Endothelial cell of umbilical vein (primary cell): ENCODE data around the gene KCNG2. TPM values are rescaled to one million over a fixed set of nuclear protein-coding genes. Genes with fewer than 3 reads are reported as not detected.
"Not testable (repeated sequence)": the region's sequence is repeated elsewhere in the genome, so short reads cannot be mapped to it uniquely, and the experiment has no call there.

Source experiments
- BruUV-seq: library from RNA; stranded (reverse); fragments of 400-500 nt; replicated peaks from 2 replicates; lab custom pipeline; 2021; lab: Mats Ljungman, UMichigan
- CTCF ChIA-PET: fragments of 300-600, 350-600 bp; sonication (Branson Sonifier 250); formaldehyde crosslinking; loops from one replicate; lab custom pipeline; 2021; ENCODE audit warnings: antibody characterized with exemption, inconsistent platforms; lab: Charles Lee
- POLR2A ChIA-PET: fragments of 300-600, 350-600 bp; sonication (Branson Sonifier 250); formaldehyde crosslinking; loops from one replicate; lab custom pipeline; 2021; ENCODE audit warnings: antibody characterized with exemption, inconsistent platforms; lab: Charles Lee
- DNase-seq: peaks from one replicate; pipeline ENCODE4 v3.0.0-alpha.2; 2011; ENCODE audit warnings: low read depth, low spot score
- FAIRE-seq: peaks from 2 replicates; lab custom pipeline; 2011; peaks lifted over from hg19 to GRCh38; lab: Jason Lieb, UNC
- H2AFZ ChIP-seq: 2 replicates; pipeline ENCODE4 v1.6.0; 2012; ENCODE audit warnings: low read depth, low read length, control low read depth, inconsistent platforms
- H3K27ac ChIP-seq: 2 replicates; pipeline ENCODE4 v1.5.1; 2011; ENCODE audit warnings: low read depth, mild to moderate bottlenecking, control low read depth, low read length, moderate library complexity; ENCODE audit not compliant: insufficient read depth
- H3K27me3 ChIP-seq, 2 experiments: 2 replicates each; pipeline versions ENCODE4 v1.6.0 to v1.6.1; 2011; ENCODE audit warnings: low read length in 2 of 2, mixed read lengths in 1 of 2; ENCODE audit not compliant: control insufficient read depth in 2 of 2, insufficient read depth in 2 of 2
- H3K36me3 ChIP-seq, 2 experiments: 2 replicates in 1 of 2; 3 replicates in 1 of 2; pipeline ENCODE4 v1.5.1; 2011; ENCODE audit warnings: low read length in 2 of 2, mild to moderate bottlenecking in 1 of 2, moderate library complexity in 1 of 2; ENCODE audit not compliant: control insufficient read depth in 2 of 2, insufficient read depth in 2 of 2; ENCODE audit errors: extremely low read depth in 1 of 2
- H3K4me1 ChIP-seq: 3 replicates; pipeline ENCODE4 v1.5.1; 2011; ENCODE audit warnings: mild to moderate bottlenecking, low read length; ENCODE audit not compliant: control insufficient read depth, insufficient read depth; ENCODE audit errors: extremely low read depth
- H3K4me2 ChIP-seq: 2 replicates; pipeline ENCODE4 v1.6.1; 2011; ENCODE audit warnings: low read length, control low read depth, mixed read lengths; ENCODE audit not compliant: insufficient read depth
- H3K4me3 ChIP-seq, 3 experiments: fragments of 200-600 bp in 1 of 3; sonication (generic), shearing (Covaris generic) in 1 of 3; replicated peaks in 1 of 3; 2 replicates each; pipeline ENCODE4 v1.5.1; 2011 to 2016; ENCODE audit warnings: control low read depth in 3 of 3, low read length in 3 of 3, mild to moderate bottlenecking in 2 of 3, inconsistent platforms in 1 of 3, low read depth in 1 of 3, moderate library complexity in 1 of 3; ENCODE audit not compliant: insufficient read depth in 1 of 3
- H3K79me2 ChIP-seq: 2 replicates; pipeline ENCODE4 v1.6.0; 2012; ENCODE audit warnings: low read length, inconsistent platforms; ENCODE audit not compliant: control insufficient read depth, insufficient read depth
- H3K9ac ChIP-seq: replicated peaks from 2 replicates; pipeline ENCODE3; 2011; ENCODE audit warnings: low read length, control low read depth; ENCODE audit not compliant: insufficient read depth; ENCODE audit errors: extremely low read depth
- H3K9me1 ChIP-seq: replicated peaks from 3 replicates; pipeline ENCODE4 v1.6.0; 2011; ENCODE audit warnings: mild to moderate bottlenecking, low read length; ENCODE audit not compliant: control insufficient read depth, insufficient read depth; ENCODE audit errors: extremely low read depth
- H3K9me3 ChIP-seq: replicated peaks from 2 replicates; pipeline ENCODE4 v1.5.1; 2012; ENCODE audit warnings: low read length, inconsistent platforms; ENCODE audit not compliant: control insufficient read depth, insufficient read depth
- H4K20me1 ChIP-seq: replicated peaks from 2 replicates; pipeline ENCODE3; 2011; ENCODE audit warnings: mild to moderate bottlenecking, low read length; ENCODE audit not compliant: control insufficient read depth, insufficient read depth; ENCODE audit errors: extremely low read depth
- EZH2 ChIP-seq: IDR thresholded peaks from 2 replicates; pipeline ENCODE4 v1.6.1; 2012; ENCODE audit warnings: borderline replicate concordance, low read depth, mild to moderate bottlenecking, moderate library complexity, low read length, inconsistent platforms; ENCODE audit not compliant: severe bottlenecking
- FOS ChIP-seq: IDR thresholded peaks from 2 replicates; pipeline ENCODE4 v1.6.1; 2011; ENCODE audit warnings: mild to moderate bottlenecking, low read length, moderate library complexity, borderline replicate concordance; ENCODE audit not compliant: insufficient read depth
- GATA2 ChIP-seq: IDR thresholded peaks from 2 replicates; pipeline ENCODE4 v1.7.0; 2011; ENCODE audit warnings: low read depth, mild to moderate bottlenecking, moderate library complexity, mixed read lengths, low read length; ENCODE audit not compliant: insufficient read length, insufficient read depth
- JUN ChIP-seq: IDR thresholded peaks from 2 replicates; pipeline ENCODE4 v1.6.1; 2011; ENCODE audit warnings: borderline replicate concordance, low read depth; ENCODE audit not compliant: insufficient read length, insufficient read depth
- MAX ChIP-seq: IDR thresholded peaks from 2 replicates; pipeline ENCODE4 v1.6.1; 2011; ENCODE audit not compliant: insufficient read depth, insufficient read length
- MYC ChIP-seq: IDR thresholded peaks from one replicate; pipeline ENCODE4 v1.6.1; 2011; ENCODE audit warnings: mild to moderate bottlenecking, low read depth, low read length
- POLR2A ChIP-seq: IDR thresholded peaks from 2 replicates; pipeline ENCODE4 v1.6.1; 2012; ENCODE audit warnings: low read depth, mild to moderate bottlenecking, control low read depth, low read length
- POLR2AphosphoS5 ChIP-seq: IDR thresholded peaks from 2 replicates; pipeline ENCODE4 v1.6.1; 2012; ENCODE audit warnings: low read depth, mild to moderate bottlenecking, control low read depth, low read length, moderate library complexity; ENCODE audit not compliant: insufficient read depth
- dilution Hi-C: fragments of 300-500 bp; cut with MboI; formaldehyde crosslinking; loops from one replicate; pipeline ENCODE4 v1.15.0; 2019; ENCODE audit warnings: low sequenced_read_pairs; ENCODE audit not compliant: extremely low pct_ligation_motif_present
- intact Hi-C: fragments of 100-400 bp; cut with micrococcal nuclease; formaldehyde crosslinking; loops from one replicate; pipeline ENCODE4 v1.10.0; 2022
- polyA plus RNA-seq, 4 experiments: library from polyadenylated mRNA; depleted of rRNA in 3 of 4; stranded (reverse) in 3 of 4; unstranded in 1 of 4; fragments of >200 nt; gene quantifications; 2 replicates each; pipeline versions ENCODE4 v1.2.1 to v1.2.3, GENCODE V29; 2011 to 2012; ENCODE audit warnings: missing spikeins in 1 of 4
- total RNA-seq: library from RNA; stranded (reverse); gene quantifications from 2 replicates; pipeline ENCODE4 v1.2.3, GENCODE V29; 2021
- TF ChIP-seq, protein P1 (sequence below), 2 donors: IDR thresholded peaks; 1 replicate in 1 of 2; 2 replicates in 1 of 2; pipeline ENCODE4 v1.5.1; 2011; ENCODE audit warnings: low read length in 2 of 2, mild to moderate bottlenecking in 2 of 2, moderate library complexity in 2 of 2, control low read depth in 1 of 2, inconsistent platforms in 1 of 2, low read depth in 1 of 2; ENCODE audit not compliant: insufficient read depth in 1 of 2; ENCODE audit errors: extremely low read depth in 1 of 2

Gene KCNG2
- total and polyA plus RNA-seq, 2 donors (not counting 3 experiments of a cell fraction or from before 2014, with no cell fraction given): not detected

DNA sequence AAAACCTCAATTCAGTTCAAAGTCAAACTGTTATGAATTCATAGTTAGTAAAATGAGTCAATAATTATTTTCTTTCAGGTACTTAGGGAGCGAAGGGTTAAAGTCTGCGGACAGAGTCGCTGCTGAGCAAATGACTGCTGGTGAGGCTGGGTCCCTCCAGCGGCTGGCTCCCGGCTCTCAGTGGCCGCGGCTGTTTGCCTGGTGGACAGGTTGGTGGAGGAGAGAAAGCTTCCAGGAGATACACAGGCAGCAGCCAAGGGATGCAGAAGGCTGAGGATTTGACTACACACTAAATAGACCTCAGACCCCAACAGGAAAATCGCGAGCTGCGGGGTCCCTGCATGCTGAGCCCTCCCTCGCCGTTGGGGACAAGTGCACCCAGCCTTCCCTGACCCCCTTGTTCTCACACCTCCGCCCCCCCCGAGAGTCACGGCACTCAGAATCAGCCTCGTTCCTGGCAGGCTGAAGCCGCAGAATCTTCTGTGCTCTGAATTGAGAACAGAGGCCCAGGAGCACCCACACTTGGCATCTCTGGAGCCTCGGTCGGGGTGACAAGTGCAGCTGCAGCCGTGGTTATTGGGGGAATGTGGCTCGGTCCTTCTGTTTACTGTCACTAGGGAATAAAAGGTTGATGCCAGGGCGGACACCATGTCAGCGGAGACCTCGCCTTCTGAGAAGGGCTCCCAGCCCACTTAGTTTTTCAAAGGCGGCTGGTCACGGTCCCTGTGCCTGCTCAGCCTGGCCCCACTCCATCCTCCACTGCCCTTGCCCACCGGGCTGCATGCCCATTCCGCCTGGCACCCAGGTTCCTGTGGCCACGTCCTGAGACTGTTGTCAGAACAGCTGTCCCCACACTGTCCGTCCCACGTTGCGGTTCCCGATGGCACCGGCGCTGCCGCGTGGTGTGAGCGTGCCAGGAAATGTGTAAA lies 79.7 kb downstream of the KCNG2 start:
- intact Hi-C loops (no loop called here), dilution Hi-C loops (no loop called here)
- no peak overlapping the region for H3K9ac ChIP-seq
- no peak overlapping the region for H3K4me3 ChIP-seq
- ChIA-PET POLR2A (no interaction called here), CTCF (no interaction called here)
- H3K4me2 ChIP-seq: no peak overlapping the region
- H4K20me1 ChIP-seq: no peaks in the 10 kb centered on the region
- no peak for FAIRE-seq
- TF ChIP-seq, protein P1, sequence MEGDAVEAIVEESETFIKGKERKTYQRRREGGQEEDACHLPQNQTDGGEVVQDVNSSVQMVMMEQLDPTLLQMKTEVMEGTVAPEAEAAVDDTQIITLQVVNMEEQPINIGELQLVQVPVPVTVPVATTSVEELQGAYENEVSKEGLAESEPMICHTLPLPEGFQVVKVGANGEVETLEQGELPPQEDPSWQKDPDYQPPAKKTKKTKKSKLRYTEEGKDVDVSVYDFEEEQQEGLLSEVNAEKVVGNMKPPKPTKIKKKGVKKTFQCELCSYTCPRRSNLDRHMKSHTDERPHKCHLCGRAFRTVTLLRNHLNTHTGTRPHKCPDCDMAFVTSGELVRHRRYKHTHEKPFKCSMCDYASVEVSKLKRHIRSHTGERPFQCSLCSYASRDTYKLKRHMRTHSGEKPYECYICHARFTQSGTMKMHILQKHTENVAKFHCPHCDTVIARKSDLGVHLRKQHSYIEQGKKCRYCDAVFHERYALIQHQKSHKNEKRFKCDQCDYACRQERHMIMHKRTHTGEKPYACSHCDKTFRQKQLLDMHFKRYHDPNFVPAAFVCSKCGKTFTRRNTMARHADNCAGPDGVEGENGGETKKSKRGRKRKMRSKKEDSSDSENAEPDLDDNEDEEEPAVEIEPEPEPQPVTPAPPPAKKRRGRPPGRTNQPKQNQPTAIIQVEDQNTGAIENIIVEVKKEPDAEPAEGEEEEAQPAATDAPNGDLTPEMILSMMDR (IDR thresholded peaks at IDR 0.05; ENCODE audit: extremely low read depth in 1 of 2, insufficient read depth in 1 of 2, low read depth in 1 of 2, low read length in 2 of 2): no peak
- TF ChIP-seq MAX: no peak
- no peak for TF ChIP-seq JUN
- no peak for TF ChIP-seq POLR2AphosphoS5
- no peak for TF ChIP-seq POLR2A
- no peak for TF ChIP-seq FOS
- no peak for TF ChIP-seq EZH2
- TF ChIP-seq MYC: no peak
- no peak for TF ChIP-seq GATA2
- no TSS peak for BruUV-seq
- H3K27me3 ChIP-seq: no peaks in the 10 kb centered on the region
- H3K9me1 ChIP-seq: no peaks in the 10 kb centered on the region
- DNase-seq: no peak
- no peaks in the 10 kb centered on the region for H3K36me3 ChIP-seq
- H3K9me3 ChIP-seq: no peaks in the 10 kb centered on the region
- H2AFZ ChIP-seq: no peak overlapping the region
- H3K79me2 ChIP-seq: no peaks in the 10 kb centered on the region
- H3K4me1 ChIP-seq: no peaks in the 10 kb centered on the region
- H3K27ac ChIP-seq: no peak overlapping the region

DNA sequence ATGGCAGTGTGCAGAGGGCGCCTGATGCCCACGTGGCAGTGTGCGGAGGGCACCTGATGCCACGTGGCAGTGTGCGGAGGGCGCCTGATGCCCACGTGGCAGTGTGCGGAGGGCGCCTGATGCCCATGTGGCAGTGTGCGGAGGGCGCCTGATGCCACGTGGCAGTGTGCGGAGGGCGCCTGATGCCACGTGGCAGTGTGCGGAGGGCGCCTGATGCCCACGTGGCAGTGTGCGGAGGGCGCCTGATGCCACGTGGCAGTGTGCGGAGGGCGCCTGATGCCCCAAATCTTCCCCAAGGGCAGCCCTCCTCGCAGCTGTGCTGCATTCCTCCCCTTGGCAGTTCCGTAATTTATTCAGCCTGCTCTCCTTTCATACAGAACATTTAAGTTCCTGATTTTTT lies 80.5 kb downstream of the KCNG2 start:
- BruUV-seq, H3K9me1 ChIP-seq, H3K36me3 ChIP-seq, H3K27me3 ChIP-seq, H3K79me2 ChIP-seq, DNase-seq, H4K20me1 ChIP-seq, H3K9ac ChIP-seq, H3K4me3 ChIP-seq, H3K27ac ChIP-seq, intact Hi-C loops, H3K4me1 ChIP-seq, dilution Hi-C loops, H3K4me2 ChIP-seq, FAIRE-seq, CTCF ChIA-PET, H2AFZ ChIP-seq, POLR2A ChIA-PET, H3K9me3 ChIP-seq: not testable (repeated sequence)
